Heart left ventricle (tissue), 16 donors: Measurements from ENCODE around the gene FBXW4. TPM values are rescaled to one million over a fixed set of nuclear protein-coding genes. Genes with fewer than 3 reads are reported as not detected.

Experiments
- ATAC-seq, 4 donors: fragments of 200-7000 bp; cut with Tn5 transposase; one replicate each; pipeline ENCODE4 v1.9.1; 2020 to 2022; ENCODE audit warnings: moderate library complexity in 4 of 4, mild to moderate bottlenecking in 3 of 4, moderate number of reproducible peaks in 1 of 4
- DNase-seq, 5 donors: peaks; one replicate each; pipeline ENCODE4 v3.0.0-alpha.2; 2020
- H3K27ac ChIP-seq, 12 donors: fragments of 200-600 bp; sonication (generic) in 4 of 12; one replicate each; pipeline versions ENCODE4 v1.5.0 to v1.8.0; 2016 to 2022; ENCODE audit warnings: mild to moderate bottlenecking in 2 of 12
- H3K27me3 ChIP-seq, 9 donors: fragments of 200-600 bp; sonication (generic) in 2 of 9; one replicate each; pipeline versions ENCODE4 v1.5.1 to v1.8.0; 2016 to 2022; ENCODE audit warnings: mild to moderate bottlenecking in 3 of 9
- H3K36me3 ChIP-seq, 9 donors: fragments of 200-600 bp; sonication (generic) in 2 of 9; one replicate each; pipeline versions ENCODE4 v1.5.0 to v1.8.0; 2018 to 2022; ENCODE audit warnings: mild to moderate bottlenecking in 2 of 9
- H3K4me1 ChIP-seq, 12 donors: fragments of 200-600 bp; sonication (generic) in 4 of 12; one replicate each; pipeline versions ENCODE4 v1.5.0 to v1.8.0; 2016 to 2022; ENCODE audit warnings: mild to moderate bottlenecking in 3 of 12
- H3K4me3 ChIP-seq, 12 donors: fragments of 200-600 bp; sonication (generic) in 4 of 12; one replicate each; pipeline versions ENCODE4 v1.5.0 to v1.8.0; 2017 to 2022; ENCODE audit warnings: mild to moderate bottlenecking in 9 of 12, moderate library complexity in 4 of 12
- H3K9me3 ChIP-seq, 12 donors: fragments of 200-600 bp; sonication (generic) in 4 of 12; one replicate each; pipeline versions ENCODE4 v1.5.0 to v1.8.0; 2016 to 2022; ENCODE audit warnings: mild to moderate bottlenecking in 1 of 12
- POLR2A ChIP-seq, 2 donors: fragments of 450-650 bp; IDR thresholded peaks; one replicate each; pipeline ENCODE4 v1.6.1; 2017; ENCODE audit warnings: antibody characterized with exemption in 2 of 2, mild to moderate bottlenecking in 2 of 2, moderate library complexity in 2 of 2
- WGBS, 4 donors: extraction: QIAGEN DNeasy Blood & Tissue Kit in 2 of 4; methylation state at CpG; one replicate each; pipeline versions ENCODE4 v1.1.5 to v1.1.7; 2013 to 2018; 5-methylcytosine and 5-hydroxymethylcytosine counted together
- intact Hi-C, 10 donors: fragments of 100-400 bp; cut with DNase I; formaldehyde crosslinking; loops; one replicate each; pipeline versions ENCODE4 v1.11.1 to v1.14.2; 2022
- polyA plus RNA-seq, 2 donors: library from polyadenylated mRNA; stranded (reverse); fragments of 200-250 nt; gene quantifications; one replicate each; pipeline ENCODE4 v1.2.3, GENCODE V29; 2013
- total RNA-seq, 9 donors: library from RNA; depleted of rRNA in 2 of 9; stranded (reverse); fragments of >200 nt in 2 of 9; fragmentation: NEBNext Ultra II Directional in 3 of 9; extraction: Animal tissue kit (Norgen Biotek cat#: 25700) in 3 of 9; gene quantifications; one replicate each; pipeline versions ENCODE4 v1.1.0 to v1.2.4, GENCODE V29; 2016 to 2023
- TF ChIP-seq, protein P1 (sequence below), 12 donors: fragments of 200-600 bp; sonication (generic) in 4 of 12; IDR thresholded peaks; one replicate each; pipeline versions ENCODE4 v1.5.0 to v1.8.0; 2018 to 2022; ENCODE audit warnings: antibody characterized with exemption in 12 of 12, mild to moderate bottlenecking in 5 of 12
- donor health status: ischemic (EF 13 %, LVEDD 7.1; RV severe dilation, severe dysfunction).
- donor health status: healthy with polysubstance abuse.
- donor health status: DM: no; HTN: yes; CAD: no.
- donor health status: DM: no; HTN: no; CAD: no.
- donor health status: ischemic (EF 25% LVEDD 6.9; RV normal size, moderate dysfunction).
- donor health status: ischemic (EF 25% LVEDD 5.7; RV mildly dilated, moderate dysfunction).
- donor health status: healthy.
- donor health status: DM: yes; HTN: yes; CAD: no.
- donor health status: ischemic (EF 35%, LVEDD 5.7; RV mildly dilated, moderate dysfunction).
- donor health status: nonischemic (EF 11% LVEDD 7.7; RV severe dilation, severe dysfunction).
- donor health status: DM: yes; HTN: yes; CAD: no.
- donor health status: PGD.
- donor health status: ischemic (EF 29% LVEDD 5.4; RV normal size, mild dysfunction).
- donor health status: nonischemic (EF 23%, LVEDD 6.1; RV moderate dilation, normal function).

Gene FBXW4
- total and polyA plus RNA-seq, 11 donors: 35.8 to 116 (median 80.9) TPM

- H3K36me3 ChIP-seq: no peaks in the 10 kb centered on the region
- peak in 1 of 5 donors; percentile 15 for DNase-seq
- ATAC-seq: no peak
- WGBS, 4 donors: 72 to 78% (median 77%) methylated on average over 9 to 11 of the region's 11 CpGs
- H3K27me3 ChIP-seq: peaks cover 5 to 47% (median 32%) of the 10 kb centered on the region in 9 donors
- intact Hi-C loops: loop anchor here in 3 of 10 donors (2.0 to 10.0 kb wide), 3 partner anchors 259 to 347 kb away; no protein-coding TSS in a partner anchor
- no peak overlapping the region for H3K27ac ChIP-seq
- TF ChIP-seq, protein P1, sequence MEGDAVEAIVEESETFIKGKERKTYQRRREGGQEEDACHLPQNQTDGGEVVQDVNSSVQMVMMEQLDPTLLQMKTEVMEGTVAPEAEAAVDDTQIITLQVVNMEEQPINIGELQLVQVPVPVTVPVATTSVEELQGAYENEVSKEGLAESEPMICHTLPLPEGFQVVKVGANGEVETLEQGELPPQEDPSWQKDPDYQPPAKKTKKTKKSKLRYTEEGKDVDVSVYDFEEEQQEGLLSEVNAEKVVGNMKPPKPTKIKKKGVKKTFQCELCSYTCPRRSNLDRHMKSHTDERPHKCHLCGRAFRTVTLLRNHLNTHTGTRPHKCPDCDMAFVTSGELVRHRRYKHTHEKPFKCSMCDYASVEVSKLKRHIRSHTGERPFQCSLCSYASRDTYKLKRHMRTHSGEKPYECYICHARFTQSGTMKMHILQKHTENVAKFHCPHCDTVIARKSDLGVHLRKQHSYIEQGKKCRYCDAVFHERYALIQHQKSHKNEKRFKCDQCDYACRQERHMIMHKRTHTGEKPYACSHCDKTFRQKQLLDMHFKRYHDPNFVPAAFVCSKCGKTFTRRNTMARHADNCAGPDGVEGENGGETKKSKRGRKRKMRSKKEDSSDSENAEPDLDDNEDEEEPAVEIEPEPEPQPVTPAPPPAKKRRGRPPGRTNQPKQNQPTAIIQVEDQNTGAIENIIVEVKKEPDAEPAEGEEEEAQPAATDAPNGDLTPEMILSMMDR (IDR thresholded peaks at IDR 0.05): no peak
- no peak for TF ChIP-seq POLR2A (IDR thresholded peaks at IDR 0.05)
- H3K4me1 ChIP-seq: peaks cover 0 to 13% (median 0%) of the 10 kb centered on the region in 12 donors
- no peak overlapping the region for H3K4me3 ChIP-seq
- no peaks in the 10 kb centered on the region for H3K9me3 ChIP-seq
Observed at GRCh38 chr10:101563497-101564040, 131.4 kb downstream of the FBXW4 start.

GRCh38 chr10:101563007-101563406, 132.0 kb downstream of the FBXW4 start:
- DNase-seq (no peak), ATAC-seq (no peak)
- 63 to 71% (median 69%) methylated on average over 2 to 3 of the region's 3 CpGs for WGBS, 4 donors
- intact Hi-C loops: loop anchor here in 3 of 10 donors (2.0 to 10.0 kb wide), 3 partner anchors 258 to 346 kb away; no protein-coding TSS in a partner anchor
- Histone ChIP-seq H3K27ac (no peak overlapping the region), H3K4me1 (peaks cover 0 to 13% (median 0%) of the 10 kb centered on the region in 12 donors), H3K27me3 (peaks cover 5 to 41% (median 27%) of the 10 kb centered on the region in 9 donors), H3K9me3 (no peaks in the 10 kb centered on the region), H3K4me3 (no peak overlapping the region), H3K36me3 (no peaks in the 10 kb centered on the region)
- no peak for TF ChIP-seq POLR2A (IDR thresholded peaks at IDR 0.05)
- TF ChIP-seq, protein P1 (IDR thresholded peaks at IDR 0.05): no peak

DNA sequence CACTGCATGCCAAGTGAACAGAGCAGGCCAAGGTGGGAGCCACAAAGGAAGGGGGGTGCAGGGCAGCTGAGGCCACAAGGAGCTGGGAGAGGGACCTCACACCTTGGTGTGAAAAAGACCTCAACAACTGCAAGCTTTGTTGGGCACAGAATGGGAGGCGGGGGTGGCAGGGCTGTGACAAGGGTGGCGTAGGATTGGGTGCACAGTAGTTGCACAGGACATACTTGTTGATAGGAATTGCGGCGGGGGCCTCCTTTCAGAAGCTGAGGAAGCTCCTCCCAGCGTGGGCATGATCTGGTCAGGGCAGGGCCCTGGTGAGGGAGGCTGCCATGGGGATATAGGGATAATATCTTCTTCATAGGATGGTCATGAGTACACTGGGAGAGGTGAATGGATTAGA, 132.7 kb downstream of the FBXW4 start:
- WGBS, 4 donors: 86 to 90% (median 88%) methylated on average over 5 of the region's 5 CpGs
- Histone ChIP-seq H3K27me3 (peaks cover 2 to 35% (median 21%) of the 10 kb centered on the region in 9 donors), H3K4me1 (peaks cover 0 to 13% (median 0%) of the 10 kb centered on the region in 12 donors), H3K27ac (no peak overlapping the region), H3K9me3 (no peaks in the 10 kb centered on the region), H3K4me3 (no peak overlapping the region), H3K36me3 (no peaks in the 10 kb centered on the region)
- TF ChIP-seq, protein P1 (IDR thresholded peaks at IDR 0.05): no peak
- TF ChIP-seq POLR2A (IDR thresholded peaks at IDR 0.05): no peak
- intact Hi-C loops: loop anchor here in 3 of 10 donors (2.0 to 10.0 kb wide), 3 partner anchors 257 to 345 kb away; no protein-coding TSS in a partner anchor
- ATAC-seq: no peak
- DNase-seq: peak in 1 of 5 donors; percentile 13

GRCh38 chr10:101561068-101561915, 133.7 kb downstream of the FBXW4 start:
- H3K4me3 ChIP-seq: no peak overlapping the region
- peaks cover 0 to 26% (median 12%) of the 10 kb centered on the region in 9 donors for H3K27me3 ChIP-seq
- DNase-seq (peak in 3 of 5 donors; percentile 5 to 19 (median 11)), ATAC-seq (no peak)
- H3K27ac ChIP-seq: no peak overlapping the region
- 70 to 81% (median 77%) methylated on average over 15 of the region's 15 CpGs for whole genome bisulfite sequencing, 4 donors
- no peaks in the 10 kb centered on the region for H3K9me3 ChIP-seq
- intact Hi-C loops: loop anchor here in 3 of 10 donors (10.0 kb wide), 2 partner anchors 256 to 286 kb away; no protein-coding TSS in a partner anchor
- H3K36me3 ChIP-seq: no peaks in the 10 kb centered on the region
- TF ChIP-seq, protein P1 (IDR thresholded peaks at IDR 0.05): no peak
- TF ChIP-seq POLR2A (IDR thresholded peaks at IDR 0.05): no peak
- H3K4me1 ChIP-seq: peaks cover 0 to 8% (median 0%) of the 10 kb centered on the region in 12 donors
